HG03571 (cell line): ENCODE results near the gene XYLT1.

Source experiments
- ATAC-seq: cut with Tn5 transposase; IDR thresholded peaks from one replicate; pipeline ENCODE4 v1.9.1; 2021; ENCODE audit not compliant: unreplicated experiment

Gene XYLT1

GRCh38 chr16:17269439-17269838 lies 201.3 kb downstream of the XYLT1 start:
- ATAC-seq: no peak

GRCh38 chr16:17266608-17267313 lies 204.0 kb downstream of the XYLT1 start:
- ATAC-seq: no peak

DNA sequence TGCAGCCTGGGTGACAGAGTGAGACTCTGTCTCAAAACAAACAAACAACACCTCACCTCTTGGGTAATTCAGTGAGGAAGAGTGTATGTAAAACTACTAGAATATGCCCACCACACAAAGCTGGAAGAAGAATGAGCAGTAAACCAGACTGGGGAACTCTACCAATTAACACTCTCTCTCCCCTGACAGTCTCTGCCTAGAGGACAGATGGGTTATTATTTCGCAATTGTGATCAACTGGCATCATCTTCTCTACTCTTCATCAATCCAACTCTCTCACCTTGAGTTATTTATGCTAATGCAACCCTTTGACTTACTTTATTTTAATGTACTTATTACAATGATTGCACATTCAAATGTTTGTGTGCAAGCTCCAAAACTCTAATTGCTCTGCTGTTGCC lies 205.6 kb downstream of the XYLT1 start:
- ATAC-seq: no peak

GRCh38 chr16:17261197-17261858 lies 209.4 kb downstream of the XYLT1 start:
- no peak for ATAC-seq

GRCh38 chr16:17260276-17260849 lies 210.4 kb downstream of the XYLT1 start:
- no peak for ATAC-seq

GRCh38 chr16:17259751-17260270 lies 210.9 kb downstream of the XYLT1 start:
- ATAC-seq: no peak

DNA sequence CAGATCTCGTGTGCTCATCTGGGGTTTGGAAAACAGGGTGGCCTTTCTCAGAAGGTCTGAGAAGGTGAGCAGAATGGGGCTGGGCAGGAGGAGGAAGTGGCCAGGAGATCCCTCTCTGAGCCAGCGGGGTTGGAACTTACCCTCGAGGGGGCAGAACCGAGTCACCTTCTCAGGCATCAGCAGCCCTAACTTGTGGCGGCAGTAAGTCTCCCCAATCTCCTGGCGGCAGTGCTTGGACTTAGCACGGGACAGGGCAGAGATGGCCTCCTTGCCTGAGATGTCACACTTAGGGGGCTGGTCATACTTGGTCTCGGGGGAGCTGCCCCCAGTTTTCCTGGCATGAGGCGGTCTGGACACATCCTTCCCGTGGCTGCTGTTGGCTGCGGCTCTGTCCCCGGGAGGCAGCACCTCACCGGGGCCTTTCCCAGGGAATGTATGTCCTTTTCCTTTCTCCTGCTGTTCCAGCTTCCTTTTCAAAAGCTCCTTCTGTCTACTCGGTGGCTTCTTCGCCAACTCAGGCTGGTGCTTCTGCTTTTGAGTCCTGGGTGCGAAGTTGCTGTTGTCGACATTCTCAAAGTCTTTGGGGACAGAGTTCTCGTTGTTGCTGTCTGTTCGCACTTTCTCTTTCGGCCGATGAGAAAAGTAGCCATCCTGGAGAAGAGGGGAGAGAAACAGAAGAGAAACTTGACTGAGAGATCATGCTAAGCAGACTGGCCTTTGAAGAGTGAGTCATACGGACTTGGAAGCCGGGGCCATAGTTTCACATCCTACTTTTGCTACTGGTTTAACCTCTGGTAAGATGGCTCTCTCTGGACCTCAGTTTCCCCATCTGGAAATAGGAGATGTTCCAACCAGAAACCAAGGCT lies 211.7 kb downstream of the XYLT1 start:
- no peak for ATAC-seq

DNA sequence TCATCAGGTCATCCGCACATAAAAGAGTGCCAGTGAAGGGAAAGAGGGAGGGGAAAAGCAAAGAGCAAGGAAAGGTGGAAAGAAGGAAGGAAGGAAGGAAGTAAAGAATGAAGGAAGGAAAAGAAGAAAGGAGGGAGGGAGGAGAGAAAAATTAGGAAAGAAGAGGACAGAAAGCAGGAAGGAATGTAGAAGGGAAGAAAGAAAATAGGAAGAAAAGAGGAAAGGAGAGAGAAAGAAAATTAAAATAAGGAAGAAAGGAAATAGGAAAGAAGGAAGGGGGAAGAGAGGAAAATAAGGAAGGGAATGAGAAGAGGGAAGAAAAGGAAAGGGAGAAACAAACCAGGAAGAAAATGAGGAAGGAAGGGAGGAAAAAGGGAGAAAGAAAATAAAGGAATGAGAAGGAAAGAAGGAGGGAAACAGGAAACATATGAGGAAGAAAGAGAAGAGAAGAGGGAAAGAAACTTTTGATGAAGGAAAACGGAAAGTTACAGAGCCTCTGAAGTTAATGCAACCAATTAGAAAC lies 212.6 kb downstream of the XYLT1 start:
- no peak for ATAC-seq

- no peak for ATAC-seq
Measured at GRCh38 chr16:17257426-17258023, 213.2 kb downstream of the XYLT1 start.

GRCh38 chr16:17252701-17253100 lies 218.1 kb downstream of the XYLT1 start:
- ATAC-seq: no peak

GRCh38 chr16:17252064-17252463 lies 218.7 kb downstream of the XYLT1 start:
- ATAC-seq: no peak

- ATAC-seq: no peak
Measured at GRCh38 chr16:17251496-17251895, 219.3 kb downstream of the XYLT1 start.

GRCh38 chr16:17246974-17247732 lies 223.6 kb downstream of the XYLT1 start:
- no peak for ATAC-seq

GRCh38 chr16:17246268-17246885 lies 224.4 kb downstream of the XYLT1 start:
- ATAC-seq: no peak

DNA sequence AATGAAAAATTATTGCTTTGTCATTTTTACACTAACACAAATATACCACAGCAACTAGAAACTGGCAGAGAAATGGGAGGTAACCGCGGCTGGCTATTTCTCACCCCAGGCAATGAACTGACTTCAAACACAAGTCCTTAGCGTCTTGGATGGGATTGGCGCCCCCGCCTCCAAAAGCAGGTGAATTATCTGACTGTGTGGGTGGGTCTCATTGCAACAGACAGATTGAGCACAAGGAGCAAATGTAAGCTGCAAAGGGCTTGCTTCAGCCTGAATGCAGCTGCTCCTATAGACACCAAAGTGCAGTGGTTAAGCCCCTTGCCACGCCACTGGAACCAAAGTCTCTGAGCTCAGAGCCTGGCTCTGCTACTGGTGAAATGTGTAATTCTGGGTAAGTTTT lies 225.0 kb downstream of the XYLT1 start:
- ATAC-seq: no peak

GRCh38 chr16:17244872-17245551 lies 225.7 kb downstream of the XYLT1 start:
- ATAC-seq: no peak

- ATAC-seq: no peak
Measured at GRCh38 chr16:17241264-17241835, 229.4 kb downstream of the XYLT1 start.

GRCh38 chr16:17238285-17239028 lies 232.3 kb downstream of the XYLT1 start:
- no peak for ATAC-seq
